ENCODE measurements around the gene CEACAM3.

DNA sequence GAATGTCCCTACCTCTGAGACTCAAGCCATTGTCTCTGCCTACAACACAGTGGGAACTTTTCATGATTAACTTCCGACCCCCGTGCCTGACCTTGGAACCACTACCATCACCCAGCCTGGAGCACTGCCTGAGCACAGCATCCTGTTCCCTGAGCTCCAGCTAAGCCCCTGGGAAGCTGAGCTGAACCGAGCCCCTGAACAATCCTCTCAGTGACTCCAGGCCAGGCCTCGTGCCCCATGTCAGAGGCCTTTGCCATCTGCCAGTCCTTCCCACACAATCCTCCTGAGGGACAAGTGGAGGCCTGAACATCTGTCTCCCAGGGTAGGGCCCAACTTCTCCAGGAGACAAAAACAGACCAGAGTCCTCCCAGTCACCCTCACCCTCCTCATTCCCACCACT, 17.5 kb downstream of the CEACAM3 start:
- TF ChIP-seq, protein P1, sequence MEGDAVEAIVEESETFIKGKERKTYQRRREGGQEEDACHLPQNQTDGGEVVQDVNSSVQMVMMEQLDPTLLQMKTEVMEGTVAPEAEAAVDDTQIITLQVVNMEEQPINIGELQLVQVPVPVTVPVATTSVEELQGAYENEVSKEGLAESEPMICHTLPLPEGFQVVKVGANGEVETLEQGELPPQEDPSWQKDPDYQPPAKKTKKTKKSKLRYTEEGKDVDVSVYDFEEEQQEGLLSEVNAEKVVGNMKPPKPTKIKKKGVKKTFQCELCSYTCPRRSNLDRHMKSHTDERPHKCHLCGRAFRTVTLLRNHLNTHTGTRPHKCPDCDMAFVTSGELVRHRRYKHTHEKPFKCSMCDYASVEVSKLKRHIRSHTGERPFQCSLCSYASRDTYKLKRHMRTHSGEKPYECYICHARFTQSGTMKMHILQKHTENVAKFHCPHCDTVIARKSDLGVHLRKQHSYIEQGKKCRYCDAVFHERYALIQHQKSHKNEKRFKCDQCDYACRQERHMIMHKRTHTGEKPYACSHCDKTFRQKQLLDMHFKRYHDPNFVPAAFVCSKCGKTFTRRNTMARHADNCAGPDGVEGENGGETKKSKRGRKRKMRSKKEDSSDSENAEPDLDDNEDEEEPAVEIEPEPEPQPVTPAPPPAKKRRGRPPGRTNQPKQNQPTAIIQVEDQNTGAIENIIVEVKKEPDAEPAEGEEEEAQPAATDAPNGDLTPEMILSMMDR (IDR thresholded peaks at IDR 0.05; ENCODE audit: low read depth, low read length), result no peak
- TF ChIP-seq MYC (IDR thresholded peaks at IDR 0.05; ENCODE audit: low read depth, low read length) (no peak), POLR2A (IDR thresholded peaks at IDR 0.05; ENCODE audit: extremely low read depth, insufficient read length) (no peak)
